ENCODE data around the gene TENT5D.
"Not testable (repeated sequence)": the region's sequence is repeated elsewhere in the genome, so short reads cannot be mapped to it uniquely, and the experiment has no call there.

The TENT5D gene

GRCh38 chrX:80420147-80420546, at the start of gene TENT5D:
Gene TENT5D (plus strand): TSS chrX:80420447. CDS start chrX:80442540, 22,093 bp downstream.
- no peak for DNase-seq (ENCODE audit: low read depth in 2 of 2, low spot score in 1 of 2)

- not testable (repeated sequence) for DNase-seq (ENCODE audit: low read depth in 2 of 2, low spot score in 1 of 2)
Observed at GRCh38 chrX:80385651-80386050, 34.6 kb upstream of the TENT5D start.

- no peak for DNase-seq (ENCODE audit: low read depth in 2 of 2, low spot score in 1 of 2)
Observed at GRCh38 chrX:80388206-80388605, 32.0 kb upstream of the TENT5D start.

- DNase-seq (ENCODE audit: low read depth in 2 of 2, low spot score in 1 of 2) = no peak
Observed at GRCh38 chrX:80412042-80412441, 8.2 kb upstream of the TENT5D start.

- DNase-seq (ENCODE audit: low read depth in 2 of 2, low spot score in 1 of 2) = no peak
Observed at GRCh38 chrX:80423000-80423399, 2.8 kb downstream of the TENT5D start.

- DNase-seq (ENCODE audit: low read depth in 2 of 2, low spot score in 1 of 2) = no peak
Observed at GRCh38 chrX:80423744-80424143, 3.5 kb downstream of the TENT5D start.

GRCh38 chrX:80430826-80431504, 10.7 kb downstream of the TENT5D start:
- no peak for DNase-seq (ENCODE audit: low read depth in 2 of 2, low spot score in 1 of 2)

GRCh38 chrX:80431505-80431832, 11.2 kb downstream of the TENT5D start:
- DNase-seq (ENCODE audit: low read depth in 2 of 2, low spot score in 1 of 2) = no peak

- DNase-seq (ENCODE audit: low read depth in 2 of 2, low spot score in 1 of 2) = no peak
Observed at GRCh38 chrX:80432441-80432840, 12.2 kb downstream of the TENT5D start.

GRCh38 chrX:80432863-80433262, 12.6 kb downstream of the TENT5D start:
- DNase-seq (ENCODE audit: low read depth in 2 of 2, low spot score in 1 of 2) = no peak

GRCh38 chrX:80468166-80468565, 47.9 kb downstream of the TENT5D start:
- not testable (repeated sequence) for DNase-seq (ENCODE audit: low read depth in 2 of 2, low spot score in 1 of 2)

- DNase-seq (ENCODE audit: low read depth in 2 of 2, low spot score in 1 of 2) = no peak
Observed at GRCh38 chrX:80471582-80471981, 51.3 kb downstream of the TENT5D start.

GRCh38 chrX:80485543-80485942, 65.3 kb downstream of the TENT5D start:
- DNase-seq (ENCODE audit: low read depth in 2 of 2, low spot score in 1 of 2) = no peak

GRCh38 chrX:80486299-80486698, 66.1 kb downstream of the TENT5D start:
- DNase-seq (ENCODE audit: low read depth in 2 of 2, low spot score in 1 of 2) = no peak

GRCh38 chrX:80489166-80489565, 68.9 kb downstream of the TENT5D start:
- DNase-seq (ENCODE audit: low read depth in 2 of 2, low spot score in 1 of 2) = no peak
